Caki2 (cell line): ENCODE results near the gene EFNB1. TPM values are rescaled to one million over a fixed set of nuclear protein-coding genes. Genes with fewer than 3 reads are reported as not detected.
"Not testable (repeated sequence)": the region's sequence is repeated elsewhere in the genome, so short reads cannot be mapped to it uniquely, and the experiment has no call there.

Experiments
- DNase-seq: peaks from one replicate; pipeline ENCODE4 v3.0.0-alpha.2; 2015; ENCODE audit warnings: low read depth
- in situ Hi-C: cut with HindIII; loops from 2 replicates; pipeline ENCODE4 v1.10.0; 2016; ENCODE audit warnings: low sequenced_read_pairs, low pct_unique_long_range_greater_than_20kb, mixed read lengths
- total RNA-seq: library from RNA; depleted of rRNA; stranded (reverse); fragments of >200 nt; shearing (Covaris generic); gene quantifications from 2 replicates; pipeline ENCODE4 v1.2.3, GENCODE V29; 2014; ENCODE audit warnings: low replicate concordance; rRNA removed

The EFNB1 gene
- 0.81 and 2.2 TPM in 2 replicates for total RNA-seq

DNA sequence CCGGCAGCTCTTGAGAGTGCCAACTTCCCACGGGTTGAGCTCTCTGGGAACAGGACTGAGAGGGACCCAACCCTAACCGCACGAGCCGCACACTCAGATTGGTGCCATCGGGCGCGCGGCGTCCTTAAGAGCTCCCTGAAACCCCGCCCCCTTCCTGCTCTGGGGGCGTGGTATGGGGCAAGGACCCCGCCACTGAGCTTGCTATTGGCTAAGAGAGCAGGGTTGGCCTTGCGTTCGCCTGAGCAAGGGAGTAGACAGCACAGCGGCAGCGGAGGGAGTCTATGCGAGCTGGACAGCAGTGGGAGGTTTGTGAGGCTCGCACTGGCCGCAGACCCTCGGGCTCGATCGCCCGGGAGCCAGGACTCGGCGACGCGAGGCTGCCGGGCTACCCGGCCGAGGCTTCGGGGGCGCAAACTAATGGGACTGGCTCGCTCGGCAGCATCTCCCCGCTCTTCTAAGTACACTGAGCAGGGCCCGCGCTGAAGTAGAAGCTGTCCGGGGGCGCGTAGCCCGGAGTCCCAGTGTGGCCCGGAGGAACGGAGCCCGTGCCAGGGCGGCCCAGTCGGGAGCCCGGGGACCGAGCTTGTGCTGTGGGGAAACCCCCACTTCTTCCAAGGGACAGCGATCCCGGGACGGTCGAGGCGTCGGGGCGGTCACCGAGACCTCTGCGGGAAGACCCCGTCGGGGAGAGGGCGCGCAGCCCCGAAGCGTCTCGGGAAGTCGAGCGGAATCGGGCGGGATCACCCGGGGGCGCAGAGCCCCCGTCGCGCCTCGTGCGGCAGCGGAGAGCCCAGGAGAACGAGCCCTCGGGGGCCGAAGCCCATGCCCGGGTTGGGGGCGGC lies at the start of gene EFNB1:
Gene EFNB1 (plus strand): TSS at position 282 of the 842 bp plus-strand sequence. CDS start 756 bp downstream, outside the sequence.
- in situ Hi-C loops, result no loop called here
- DNase-seq, result peak; percentile 88

GRCh38 chrX:68781295-68781694 lies 47.5 kb upstream of the EFNB1 start:
- DNase-seq, in situ Hi-C loops: not testable (repeated sequence)

DNA sequence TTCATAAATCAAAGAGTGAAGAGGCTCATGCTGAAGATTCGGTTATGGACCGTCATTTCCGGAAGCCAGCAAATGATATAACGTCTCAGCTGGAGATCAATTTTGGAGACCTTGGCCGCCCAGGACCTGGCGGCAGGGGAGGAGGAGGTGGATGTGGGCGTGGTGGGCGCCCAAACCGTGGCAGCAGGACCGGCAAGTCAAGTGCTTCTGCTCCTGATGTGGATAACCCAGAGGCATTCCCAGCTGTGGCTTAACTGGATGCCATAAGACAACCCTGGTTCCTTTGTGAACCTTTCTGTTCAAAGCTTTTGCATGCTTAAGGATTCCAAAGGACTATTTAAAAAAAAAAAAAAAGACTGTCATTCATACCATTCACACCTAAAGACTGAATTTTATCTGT lies 44.0 kb upstream of the EFNB1 start:
- in situ Hi-C loops, result no loop called here
- DNase-seq, result no peak

- DNase-seq, in situ Hi-C loops: not testable (repeated sequence)
Observed at GRCh38 chrX:68786581-68786980, 42.2 kb upstream of the EFNB1 start.

DNA sequence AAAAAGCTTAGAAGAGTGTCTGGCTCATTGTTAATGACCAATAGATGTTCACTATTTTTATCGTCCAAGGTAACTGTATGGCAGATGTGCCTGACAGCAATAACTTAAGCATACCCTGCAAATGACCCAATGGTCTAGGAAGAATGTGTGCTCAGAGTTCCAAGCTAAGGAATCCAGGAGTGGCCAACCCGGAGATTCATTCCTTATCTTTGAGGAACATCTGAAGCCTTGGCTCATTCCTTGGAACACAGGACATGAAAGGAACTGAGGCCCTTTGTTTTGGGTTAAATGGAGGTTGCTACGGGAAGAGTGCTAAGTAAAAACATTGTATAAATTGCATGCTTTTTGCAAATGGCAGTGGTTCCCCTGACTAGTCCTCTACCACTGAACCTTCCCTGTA lies 38.9 kb upstream of the EFNB1 start:
- in situ Hi-C loops, result no loop called here
- no peak for DNase-seq

GRCh38 chrX:68792083-68792482 lies 36.7 kb upstream of the EFNB1 start:
- in situ Hi-C loops, result no loop called here
- no peak for DNase-seq

- DNase-seq, result no peak
- in situ Hi-C loops, result no loop called here
Observed at GRCh38 chrX:68794461-68794860, 34.4 kb upstream of the EFNB1 start.

DNA sequence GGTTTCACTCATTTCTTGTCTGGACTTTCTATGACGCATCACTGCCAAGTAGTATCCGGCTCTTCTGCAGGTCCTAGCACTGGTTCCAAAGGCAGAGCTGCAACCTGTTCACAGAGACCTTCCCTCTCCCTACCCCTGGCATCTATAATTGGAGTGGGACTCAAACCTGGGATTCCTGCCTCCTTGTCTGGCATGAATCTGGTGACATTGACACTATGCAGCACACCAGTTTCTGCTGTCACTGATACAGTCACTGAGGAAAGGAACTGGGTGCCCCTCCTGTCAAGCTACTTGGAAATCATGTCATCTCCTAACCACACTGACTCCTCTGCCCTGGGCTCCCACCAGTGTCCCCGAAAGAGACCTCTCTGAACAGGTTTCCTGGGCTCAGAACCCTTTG lies 33.1 kb upstream of the EFNB1 start:
- DNase-seq, result no peak
- in situ Hi-C loops, result no loop called here

- DNase-seq, in situ Hi-C loops: not testable (repeated sequence)
Observed at GRCh38 chrX:68798400-68798799, 30.4 kb upstream of the EFNB1 start.

DNA sequence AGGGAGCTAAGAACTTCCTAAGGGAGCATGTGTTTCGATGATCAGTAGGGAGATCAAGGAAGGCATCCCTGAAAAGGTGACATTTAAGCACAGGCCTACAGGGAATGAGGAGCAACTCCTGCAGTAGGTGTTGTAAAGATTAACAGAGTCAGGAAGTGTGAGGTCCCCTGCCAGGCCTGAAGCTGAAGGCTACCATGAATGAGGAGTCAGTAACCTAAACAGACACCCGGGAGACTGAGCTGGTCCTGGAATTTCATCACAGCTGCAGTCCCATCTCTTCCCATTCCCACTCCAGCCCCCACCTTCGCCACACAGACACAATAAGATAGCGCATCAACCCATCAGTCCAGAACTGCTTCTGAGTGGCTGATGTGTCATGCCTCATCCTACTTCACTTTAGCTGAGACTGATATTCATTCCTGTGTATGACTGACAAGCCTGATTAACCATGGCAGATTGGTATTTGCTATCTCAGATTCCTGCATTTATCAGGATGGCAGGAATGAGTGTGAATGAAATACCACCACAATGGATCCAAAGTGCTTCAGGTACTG lies 27.0 kb upstream of the EFNB1 start:
- in situ Hi-C loops, result no loop called here

GRCh38 chrX:68807818-68808217 lies 21.0 kb upstream of the EFNB1 start:
- in situ Hi-C loops, result no loop called here
- peak; percentile 8 for DNase-seq

More for the DNA sequence above, 27.0 kb upstream of the EFNB1 start:
- no peak for DNase-seq

- in situ Hi-C loops, result no loop called here
- DNase-seq, result no peak
Observed at GRCh38 chrX:68808686-68809357, 20.0 kb upstream of the EFNB1 start.

DNA sequence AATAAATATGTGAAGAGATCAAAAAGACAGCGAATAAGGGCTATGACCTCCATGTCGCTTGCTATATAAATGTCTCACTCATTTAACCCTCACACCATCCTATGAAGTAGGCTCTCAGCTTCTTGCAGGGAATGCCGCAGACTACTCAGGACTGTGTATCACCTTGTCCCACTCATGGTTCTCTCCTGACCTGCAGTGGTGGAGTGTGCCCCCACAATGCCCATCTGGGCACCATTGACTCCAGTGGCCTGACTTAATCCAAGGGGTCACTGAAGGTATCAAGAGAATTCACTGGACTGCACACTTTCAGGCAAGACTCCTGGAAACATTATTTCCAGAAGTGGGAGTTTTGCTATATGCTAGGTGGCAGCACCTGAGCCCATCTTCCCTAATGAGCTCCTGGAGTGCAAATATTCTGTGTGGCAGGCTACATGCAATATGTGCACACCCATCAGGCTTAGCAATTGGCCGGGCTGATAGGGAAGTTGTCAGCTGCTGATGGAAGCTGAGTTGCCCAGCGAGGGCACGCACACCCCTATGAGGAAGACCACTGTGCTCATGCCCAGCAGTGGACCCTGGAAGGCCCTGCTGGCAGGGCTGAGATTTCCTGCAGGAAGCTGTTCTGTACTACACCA lies 8.2 kb upstream of the EFNB1 start:
- in situ Hi-C loops, result no loop called here
- DNase-seq, result no peak

- in situ Hi-C loops, result no loop called here
- DNase-seq, result no peak
Observed at GRCh38 chrX:68821616-68822015, 7.2 kb upstream of the EFNB1 start.

DNA sequence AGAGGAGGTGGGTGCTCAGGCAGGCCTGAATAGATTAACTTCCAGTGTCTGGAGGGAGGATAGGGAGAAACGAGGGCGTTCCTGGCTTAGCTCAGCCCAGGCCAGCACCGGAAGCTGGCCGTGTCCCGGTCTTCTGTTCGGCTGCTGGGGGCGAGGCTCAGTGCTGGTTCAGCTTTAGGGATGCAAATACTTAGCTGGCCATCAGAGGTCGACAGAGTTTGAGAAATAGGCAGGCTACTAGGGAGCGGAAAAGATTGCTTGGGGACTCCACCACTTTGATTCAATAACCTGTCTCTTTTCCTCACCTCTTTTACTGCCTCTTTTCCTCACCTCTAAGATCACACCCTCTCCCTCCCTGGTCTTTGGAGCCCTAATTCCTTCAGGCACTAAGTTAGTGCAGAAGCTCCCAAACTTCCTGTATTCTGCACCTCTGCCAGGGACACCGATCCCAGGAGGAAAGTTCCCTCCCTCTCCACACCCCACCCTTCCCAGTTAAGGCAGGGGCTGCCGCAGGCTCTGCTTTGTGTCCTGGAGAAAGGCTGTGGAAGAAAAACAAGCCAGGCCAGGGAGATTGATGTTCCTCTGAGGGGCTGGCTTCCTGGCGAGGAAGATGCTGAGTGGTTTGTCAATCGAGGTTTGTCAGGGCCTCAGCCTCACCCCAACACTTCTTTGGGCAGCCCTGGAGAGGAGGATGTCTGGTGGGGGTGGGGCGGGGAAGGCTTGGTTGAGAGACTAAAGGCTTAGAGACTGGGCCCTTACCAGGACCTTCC lies 6.0 kb upstream of the EFNB1 start:
- in situ Hi-C loops, result no loop called here
- DNase-seq, result peak; percentile 26

- DNase-seq, result no peak
- in situ Hi-C loops, result no loop called here
Observed at GRCh38 chrX:68823413-68824151, 5.2 kb upstream of the EFNB1 start.

- no peak for DNase-seq
- in situ Hi-C loops, result no loop called here
Observed at GRCh38 chrX:68824152-68824433, 4.7 kb upstream of the EFNB1 start.
